Natural killer cell (primary cell): ENCODE data around the gene HS6ST2. TPM values are rescaled to one million over a fixed set of nuclear protein-coding genes. Genes with fewer than 3 reads are reported as not detected.

Experiments used
- ATAC-seq, 3 donors: fragments of 150-1000 bp in 2 of 3; fragments of 200-7000 bp in 1 of 3; cut with Tn5 transposase; 1 replicate in 1 of 3; 2 replicates in 2 of 3; pipeline ENCODE4 v1.10.0; 2021; ENCODE audit warnings: mild to moderate bottlenecking in 2 of 3, moderate library complexity in 2 of 3
- DNase-seq, 2 donors: peaks; one replicate each; pipeline versions ENCODE4 v3.0.0 to v3.0.0-alpha.2; 2013 to 2021; ENCODE audit warnings: mixed read lengths in 1 of 2
- H3K27ac ChIP-seq: one replicate; pipeline ENCODE4 v1.5.1; 2013; ENCODE audit warnings: mild to moderate bottlenecking, low read length
- H3K27me3 ChIP-seq: one replicate; pipeline ENCODE4 v1.6.1; 2013; ENCODE audit warnings: low read length; ENCODE audit not compliant: control insufficient read depth, insufficient read depth
- H3K36me3 ChIP-seq: one replicate; pipeline ENCODE4 v1.6.1; 2013; ENCODE audit warnings: low read length; ENCODE audit not compliant: control insufficient read depth, insufficient read depth
- H3K4me1 ChIP-seq: one replicate; pipeline ENCODE4 v1.6.1; 2013; ENCODE audit warnings: low read length; ENCODE audit not compliant: control insufficient read depth, insufficient read depth
- H3K4me3 ChIP-seq: one replicate; pipeline ENCODE4 v1.5.1; 2013; ENCODE audit warnings: low read length
- H3K9me3 ChIP-seq: one replicate; pipeline ENCODE4 v1.6.1; 2013; ENCODE audit warnings: low read length; ENCODE audit not compliant: control insufficient read depth, insufficient read depth
- H3K27ac Mint-ChIP-seq, 2 donors: one replicate each; pipeline ENCODE4 v1.8.0; 2022; ENCODE audit warnings: mild to moderate bottlenecking in 2 of 2, mixed read lengths in 2 of 2, moderate library complexity in 1 of 2
- H3K27me3 Mint-ChIP-seq, 2 donors: one replicate each; pipeline ENCODE4 v1.8.0; 2022; ENCODE audit warnings: low read depth in 2 of 2, mixed read lengths in 2 of 2
- H3K36me3 Mint-ChIP-seq: one replicate; pipeline ENCODE4 v1.8.0; 2022; ENCODE audit warnings: mixed read lengths
- H3K4me1 Mint-ChIP-seq, 2 donors: one replicate each; pipeline ENCODE4 v1.8.0; 2022; ENCODE audit warnings: mixed read lengths in 2 of 2
- H3K4me3 Mint-ChIP-seq: one replicate; pipeline ENCODE4 v1.8.0; 2022; ENCODE audit warnings: mild to moderate bottlenecking, moderate library complexity, mixed read lengths
- H3K9me3 Mint-ChIP-seq, 2 donors: one replicate each; pipeline ENCODE4 v1.8.0; 2022; ENCODE audit warnings: mixed read lengths in 2 of 2
- WGBS: methylation state at CpG from one replicate; pipeline ENCODE4 v1.1.7; 2013; ENCODE audit warnings: missing lambda C conversion rate; ENCODE audit not compliant: insufficient coverage; 5-methylcytosine and 5-hydroxymethylcytosine counted together
- intact Hi-C: fragments of 100-400 bp; cut with micrococcal nuclease; formaldehyde crosslinking; loops from one replicate; pipeline ENCODE4 v1.14.2; 2022
- total RNA-seq, 4 donors: library from RNA; stranded (reverse); fragments of 120-200 nt in 1 of 4; gene quantifications; one replicate each; pipeline versions ENCODE4 v1.2.3 to v1.2.4, GENCODE V29; 2013 to 2022
- TF ChIP-seq, protein P1 (sequence below): fragments of 200-600 bp; IDR thresholded peaks from one replicate; pipeline ENCODE4 v1.8.0; 2022; ENCODE audit warnings: antibody characterized with exemption

Gene HS6ST2
- total RNA-seq, 3 donors from 2014 or later (not counting 1 experiment from before 2014, with no cell fraction given), result not detected

- H3K27me3 ChIP-seq, result no peaks in the 10 kb centered on the region
- TF ChIP-seq, protein P1, sequence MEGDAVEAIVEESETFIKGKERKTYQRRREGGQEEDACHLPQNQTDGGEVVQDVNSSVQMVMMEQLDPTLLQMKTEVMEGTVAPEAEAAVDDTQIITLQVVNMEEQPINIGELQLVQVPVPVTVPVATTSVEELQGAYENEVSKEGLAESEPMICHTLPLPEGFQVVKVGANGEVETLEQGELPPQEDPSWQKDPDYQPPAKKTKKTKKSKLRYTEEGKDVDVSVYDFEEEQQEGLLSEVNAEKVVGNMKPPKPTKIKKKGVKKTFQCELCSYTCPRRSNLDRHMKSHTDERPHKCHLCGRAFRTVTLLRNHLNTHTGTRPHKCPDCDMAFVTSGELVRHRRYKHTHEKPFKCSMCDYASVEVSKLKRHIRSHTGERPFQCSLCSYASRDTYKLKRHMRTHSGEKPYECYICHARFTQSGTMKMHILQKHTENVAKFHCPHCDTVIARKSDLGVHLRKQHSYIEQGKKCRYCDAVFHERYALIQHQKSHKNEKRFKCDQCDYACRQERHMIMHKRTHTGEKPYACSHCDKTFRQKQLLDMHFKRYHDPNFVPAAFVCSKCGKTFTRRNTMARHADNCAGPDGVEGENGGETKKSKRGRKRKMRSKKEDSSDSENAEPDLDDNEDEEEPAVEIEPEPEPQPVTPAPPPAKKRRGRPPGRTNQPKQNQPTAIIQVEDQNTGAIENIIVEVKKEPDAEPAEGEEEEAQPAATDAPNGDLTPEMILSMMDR, result no peak
- no peak for DNase-seq
- intact Hi-C loops, result no loop called here
- ATAC-seq, result no peak
- no peaks in the 10 kb centered on the region for H3K36me3 ChIP-seq
- no peaks in the 10 kb centered on the region for H3K36me3 Mint-ChIP-seq
- H3K27ac Mint-ChIP-seq, result no peak overlapping the region
- H3K9me3 ChIP-seq, result no peaks in the 10 kb centered on the region
- no peak overlapping the region for H3K27ac ChIP-seq
- no peak overlapping the region for H3K4me3 ChIP-seq
- H3K4me1 ChIP-seq, result no peaks in the 10 kb centered on the region
- no peaks in the 10 kb centered on the region for H3K9me3 Mint-ChIP-seq
- H3K4me1 Mint-ChIP-seq, result peaks cover 0 to 6% of the 10 kb centered on the region in 2 donors
- H3K27me3 Mint-ChIP-seq, result peaks cover 3 to 45% of the 10 kb centered on the region in 2 donors
- WGBS, result 84% methylated on average over 5 of the region's 5 CpGs
- H3K4me3 Mint-ChIP-seq, result no peak overlapping the region
Measured at GRCh38 chrX:132837967-132838366, 120.5 kb downstream of the HS6ST2 start.

DNA sequence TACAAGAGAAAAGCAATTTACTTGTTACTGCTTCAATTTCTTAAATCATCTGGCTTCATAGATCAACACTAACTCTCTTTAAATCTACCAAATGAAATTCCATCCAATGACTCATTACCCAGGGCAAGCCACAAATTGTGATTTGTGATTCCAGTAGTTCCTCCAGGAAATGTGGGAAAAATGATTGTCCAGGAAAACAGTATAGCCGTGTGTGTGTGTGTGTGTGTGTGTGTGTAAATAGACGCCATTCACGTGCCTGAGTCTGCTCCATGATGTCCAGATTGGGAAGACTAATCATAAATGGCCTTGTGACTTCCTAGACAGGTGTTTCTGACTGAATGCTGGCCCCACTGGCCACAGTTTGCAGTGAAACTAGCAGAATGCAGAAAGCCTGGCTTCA, 121.3 kb downstream of the HS6ST2 start:
- H3K36me3 ChIP-seq, result no peaks in the 10 kb centered on the region

DNA sequence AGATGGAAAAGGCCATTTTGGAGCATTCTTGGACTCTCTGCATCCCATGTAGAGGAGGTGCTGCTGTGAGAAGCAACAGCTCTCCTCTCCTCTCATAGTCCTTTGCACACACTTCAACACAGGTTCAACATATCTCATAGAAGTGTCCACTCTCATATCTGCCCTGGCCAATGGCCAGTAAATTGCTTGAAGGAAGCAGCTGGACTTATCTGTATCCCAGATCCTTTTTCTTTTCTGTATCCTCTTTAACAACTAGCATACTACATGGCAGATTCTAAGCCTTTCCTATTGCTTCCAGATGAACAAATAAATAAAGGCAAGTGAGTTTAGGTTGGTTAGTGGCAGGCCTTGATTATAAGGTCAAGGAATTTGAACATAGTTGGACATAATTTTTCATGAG, 122.0 kb downstream of the HS6ST2 start:
- H3K36me3 ChIP-seq, result no peaks in the 10 kb centered on the region
- Mint-ChIP-seq H3K27me3 (peaks cover 3 to 36% of the 10 kb centered on the region in 2 donors), H3K4me1 (peaks cover 0 to 6% of the 10 kb centered on the region in 2 donors), H3K36me3 (no peaks in the 10 kb centered on the region), H3K4me3 (no peak overlapping the region), H3K9me3 (no peaks in the 10 kb centered on the region), H3K27ac (no peak overlapping the region)
- ATAC-seq (no peak), DNase-seq (no peak)
- TF ChIP-seq, protein P1, result no peak
- no peaks in the 10 kb centered on the region for H3K4me1 ChIP-seq
- H3K9me3 ChIP-seq, result no peaks in the 10 kb centered on the region
- no peaks in the 10 kb centered on the region for H3K27me3 ChIP-seq
- intact Hi-C loops, result no loop called here
- no peak overlapping the region for H3K4me3 ChIP-seq
- no peak overlapping the region for H3K27ac ChIP-seq

More for the DNA sequence above, 121.3 kb downstream of the HS6ST2 start:
- Mint-ChIP-seq H3K27me3 (peaks cover 3 to 39% of the 10 kb centered on the region in 2 donors), H3K9me3 (no peaks in the 10 kb centered on the region), H3K36me3 (no peaks in the 10 kb centered on the region), H3K4me1 (peaks cover 0 to 6% of the 10 kb centered on the region in 2 donors), H3K4me3 (no peak overlapping the region), H3K27ac (no peak overlapping the region)
- no peaks in the 10 kb centered on the region for H3K9me3 ChIP-seq
- no peaks in the 10 kb centered on the region for H3K4me1 ChIP-seq
- DNase-seq (no peak), ATAC-seq (no peak)
- H3K27me3 ChIP-seq, result no peaks in the 10 kb centered on the region
- H3K27ac ChIP-seq, result no peak overlapping the region
- TF ChIP-seq, protein P1, result no peak
- WGBS, result 73% methylated on average over 3 of the region's 3 CpGs
- no peak overlapping the region for H3K4me3 ChIP-seq
- intact Hi-C loops, result no loop called here

DNA sequence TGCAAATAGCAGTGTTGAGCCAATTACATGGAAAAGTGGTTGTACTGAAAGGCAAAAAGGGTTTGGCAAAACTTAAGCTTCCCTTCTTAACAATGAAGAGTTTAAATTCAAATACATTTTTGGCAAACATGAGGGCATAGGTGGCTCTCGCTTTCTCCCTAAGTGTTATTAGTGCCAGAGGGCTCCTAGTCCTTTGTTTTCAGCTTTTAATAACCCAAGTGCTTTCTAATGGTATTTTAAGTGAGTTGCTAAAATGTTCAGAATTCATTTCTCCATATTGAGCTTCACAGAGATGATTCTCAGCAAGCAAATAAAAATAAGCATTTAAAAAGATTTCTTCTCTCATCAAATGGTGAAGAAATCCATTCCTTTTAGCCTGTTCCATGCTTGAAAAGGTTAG, 123.7 kb downstream of the HS6ST2 start:
- TF ChIP-seq, protein P1, result no peak
- H3K27me3 Mint-ChIP-seq, result peaks cover 0 to 48% of the 10 kb centered on the region in 2 donors
- H3K4me1 Mint-ChIP-seq, result no peaks in the 10 kb centered on the region
- no peaks in the 10 kb centered on the region for H3K9me3 Mint-ChIP-seq
- H3K27ac Mint-ChIP-seq, result no peak overlapping the region
- no peak for ATAC-seq
- Histone ChIP-seq H3K36me3 (no peaks in the 10 kb centered on the region), H3K4me1 (no peaks in the 10 kb centered on the region), H3K9me3 (no peaks in the 10 kb centered on the region), H3K27ac (no peak overlapping the region), H3K4me3 (no peak overlapping the region), H3K27me3 (no peaks in the 10 kb centered on the region)
- no peak overlapping the region for H3K4me3 Mint-ChIP-seq
- no CpG with 5 or more reads among the region's 1 CpG for WGBS
- intact Hi-C loops, result no loop called here
- no peaks in the 10 kb centered on the region for H3K36me3 Mint-ChIP-seq
- no peak for DNase-seq
